MM.1S (cell line): ENCODE data around the gene PDF.
"Not testable (repeated sequence)": the region's sequence is repeated elsewhere in the genome, so short reads cannot be mapped to it uniquely, and the experiment has no call there.

Source experiments
- DNase-seq: peaks from one replicate; pipeline ENCODE4 v3.0.0-alpha.2; 2015
- H2AFZ ChIP-seq: fragments of 300-600 bp; sonication (generic); 2 replicates; pipeline ENCODE4 v1.6.0; 2016; ENCODE audit warnings: antibody characterized with exemption, low read length
- H3F3A ChIP-seq: fragments of 300-600 bp; sonication (generic); 2 replicates; pipeline ENCODE4 v1.6.1; 2016; ENCODE audit warnings: mild to moderate bottlenecking, antibody characterized with exemption, low read length, moderate library complexity, mixed read lengths; ENCODE audit not compliant: insufficient read depth
- H3K27ac ChIP-seq: fragments of 300-600 bp; sonication (generic); 2 replicates; pipeline ENCODE4 v1.5.1; 2016; ENCODE audit warnings: mild to moderate bottlenecking, low read length
- H3K27me3 ChIP-seq: fragments of 300-600 bp; sonication (generic); replicated peaks from 2 replicates; pipeline ENCODE4 v1.6.0; 2016; ENCODE audit warnings: low read length; ENCODE audit not compliant: insufficient read depth
- H3K36me3 ChIP-seq: fragments of 300-600 bp; sonication (generic); replicated peaks from 2 replicates; pipeline ENCODE4 v1.6.1; 2016; ENCODE audit warnings: mild to moderate bottlenecking, low read length, mixed read lengths; ENCODE audit not compliant: insufficient read depth
- H3K4me1 ChIP-seq: fragments of 300-600 bp; sonication (generic); 2 replicates; pipeline ENCODE4 v1.6.1; 2016; ENCODE audit warnings: low read length, mixed read lengths
- H3K4me2 ChIP-seq: fragments of 300-600 bp; sonication (generic); 2 replicates; pipeline ENCODE4 v1.6.0; 2016; ENCODE audit warnings: low read depth, low read length
- H3K4me3 ChIP-seq: fragments of 300-600 bp; sonication (generic); 2 replicates; pipeline ENCODE4 v1.5.1; 2016; ENCODE audit warnings: low read length, mixed read lengths
- H3K79me2 ChIP-seq: fragments of 300-600 bp; sonication (generic); 2 replicates; pipeline ENCODE4 v1.6.1; 2016; ENCODE audit warnings: mixed run types, low read length, mixed read lengths
- H3K9ac ChIP-seq: fragments of 300-600 bp; sonication (generic); 2 replicates; pipeline ENCODE4 v1.6.1; 2016; ENCODE audit warnings: low read length, mixed read lengths
- H3K9me2 ChIP-seq: fragments of 300-600 bp; sonication (generic); replicated peaks from 2 replicates; pipeline ENCODE4 v1.6.1; 2016; ENCODE audit warnings: mild to moderate bottlenecking, low read length, mixed read lengths; ENCODE audit not compliant: insufficient read depth
- H3K9me3 ChIP-seq: fragments of 300-600 bp; sonication (generic); replicated peaks from 2 replicates; pipeline ENCODE4 v1.6.1; 2016; ENCODE audit warnings: mild to moderate bottlenecking, low read length, mixed read lengths; ENCODE audit not compliant: insufficient read depth
- H4K20me1 ChIP-seq: fragments of 300-600 bp; sonication (generic); 2 replicates; pipeline ENCODE4 v1.6.1; 2016; ENCODE audit warnings: mild to moderate bottlenecking, low read length, moderate library complexity, mixed read lengths; ENCODE audit not compliant: insufficient read depth
- CTCF ChIP-seq: fragments of 300-600 bp; sonication (generic); IDR thresholded peaks from 2 replicates; pipeline ENCODE4 v1.5.1; 2016; ENCODE audit warnings: antibody characterized with exemption, low read length, mixed read lengths
- EZH2 ChIP-seq: fragments of 300-600 bp; sonication (generic); optimal IDR thresholded peaks from 2 replicates; pipeline ENCODE3; 2017; ENCODE audit warnings: low read depth, mild to moderate bottlenecking, antibody characterized with exemption, low read length, mixed read lengths
- EZH2phosphoT487 ChIP-seq: fragments of 300-600 bp; sonication (generic); IDR thresholded peaks from 2 replicates; pipeline ENCODE4 v1.6.1; 2018; ENCODE audit warnings: antibody characterized with exemption, low read length

The PDF gene

DNA sequence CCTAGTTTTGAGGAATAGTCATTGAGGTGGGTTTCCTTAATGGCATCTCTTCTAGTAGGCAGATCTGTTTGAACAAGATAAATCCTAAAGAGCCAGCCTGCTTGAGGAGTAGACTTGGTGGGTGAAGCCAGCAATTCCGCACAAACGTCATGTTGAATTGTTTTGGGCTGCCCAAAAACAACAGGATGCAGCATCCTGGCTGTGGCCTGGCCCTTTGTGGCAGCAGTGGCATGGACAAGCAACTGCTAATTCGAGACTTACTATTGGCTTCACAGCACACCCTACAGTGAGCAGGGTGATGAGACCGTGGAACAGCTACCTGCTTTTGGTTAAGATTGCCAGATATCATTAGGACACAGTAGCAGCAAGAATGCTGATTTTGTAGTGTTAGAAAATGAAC is 28.5 kb downstream of the PDF start:
- Histone ChIP-seq H2AFZ (no peak overlapping the region), H3K27ac (no peak overlapping the region), H3K36me3 (no peaks in the 10 kb centered on the region), H3F3A (no peaks in the 10 kb centered on the region), H4K20me1 (no peaks in the 10 kb centered on the region), H3K9me2 (no peaks in the 10 kb centered on the region), H3K4me3 (no peak overlapping the region), H3K9ac (no peak overlapping the region), H3K4me2 (no peak overlapping the region), H3K79me2 (no peaks in the 10 kb centered on the region), H3K4me1 (peaks cover 6% of the 10 kb centered on the region; the same call in 1 of the 2 replicates), H3K27me3 (no peaks in the 10 kb centered on the region), H3K9me3 (no peaks in the 10 kb centered on the region)
- no peak for DNase-seq
- TF ChIP-seq CTCF (no peak), EZH2phosphoT487 (no peak), EZH2 (no peak)

- Histone ChIP-seq H3K9me3 (no peaks in the 10 kb centered on the region), H3K27me3 (no peaks in the 10 kb centered on the region)
Measured at GRCh38 chr16:69301187-69301586, 29.2 kb downstream of the PDF start.

GRCh38 chr16:69298261-69298660 is 32.1 kb downstream of the PDF start:
- no peaks in the 10 kb centered on the region for H3F3A ChIP-seq
- H3K4me1 ChIP-seq = no peaks in the 10 kb centered on the region

More at GRCh38 chr16:69301187-69301586, 29.2 kb downstream of the PDF start:
- peaks cover 6% of the 10 kb centered on the region; the same call in 1 of the 2 replicates for H3K4me1 ChIP-seq
- no peak for DNase-seq
- H3K4me3 ChIP-seq = no peak overlapping the region
- no peak overlapping the region for H3K9ac ChIP-seq
- no peak for TF ChIP-seq EZH2phosphoT487
- no peaks in the 10 kb centered on the region for H4K20me1 ChIP-seq
- H3K9me2 ChIP-seq = no peaks in the 10 kb centered on the region
- H2AFZ ChIP-seq = no peak overlapping the region
- no peaks in the 10 kb centered on the region for H3K79me2 ChIP-seq
- H3K36me3 ChIP-seq = no peaks in the 10 kb centered on the region
- H3F3A ChIP-seq = no peaks in the 10 kb centered on the region
- H3K27ac ChIP-seq = no peak overlapping the region
- H3K4me2 ChIP-seq = no peak overlapping the region

GRCh38 chr16:69296771-69297170 is 33.6 kb downstream of the PDF start:
- not testable (repeated sequence) for H3K4me1 ChIP-seq

More at GRCh38 chr16:69298261-69298660, 32.1 kb downstream of the PDF start:
- Histone ChIP-seq H3K4me3 (no peak overlapping the region), H4K20me1 (no peaks in the 10 kb centered on the region), H3K9ac (no peak overlapping the region), H3K9me3 (no peaks in the 10 kb centered on the region), H3K79me2 (no peaks in the 10 kb centered on the region), H3K27me3 (no peaks in the 10 kb centered on the region), H3K9me2 (no peaks in the 10 kb centered on the region), H3K4me2 (no peak overlapping the region), H3K27ac (no peak overlapping the region), H2AFZ (no peak overlapping the region), H3K36me3 (no peaks in the 10 kb centered on the region)
- DNase-seq = no peak
- TF ChIP-seq EZH2phosphoT487 (no peak), EZH2 (no peak), CTCF (no peak)

More at GRCh38 chr16:69296771-69297170, 33.6 kb downstream of the PDF start:
- H3K4me3 ChIP-seq, H3K36me3 ChIP-seq, H3K9me3 ChIP-seq, H3K27ac ChIP-seq, H3K79me2 ChIP-seq, H3K9ac ChIP-seq, H3F3A ChIP-seq, H4K20me1 ChIP-seq, H2AFZ ChIP-seq, H3K27me3 ChIP-seq, H3K9me2 ChIP-seq, H3K4me2 ChIP-seq, DNase-seq: not testable (repeated sequence)
